ENCODE results near the gene KIF5A.

KIF5A gene

DNA sequence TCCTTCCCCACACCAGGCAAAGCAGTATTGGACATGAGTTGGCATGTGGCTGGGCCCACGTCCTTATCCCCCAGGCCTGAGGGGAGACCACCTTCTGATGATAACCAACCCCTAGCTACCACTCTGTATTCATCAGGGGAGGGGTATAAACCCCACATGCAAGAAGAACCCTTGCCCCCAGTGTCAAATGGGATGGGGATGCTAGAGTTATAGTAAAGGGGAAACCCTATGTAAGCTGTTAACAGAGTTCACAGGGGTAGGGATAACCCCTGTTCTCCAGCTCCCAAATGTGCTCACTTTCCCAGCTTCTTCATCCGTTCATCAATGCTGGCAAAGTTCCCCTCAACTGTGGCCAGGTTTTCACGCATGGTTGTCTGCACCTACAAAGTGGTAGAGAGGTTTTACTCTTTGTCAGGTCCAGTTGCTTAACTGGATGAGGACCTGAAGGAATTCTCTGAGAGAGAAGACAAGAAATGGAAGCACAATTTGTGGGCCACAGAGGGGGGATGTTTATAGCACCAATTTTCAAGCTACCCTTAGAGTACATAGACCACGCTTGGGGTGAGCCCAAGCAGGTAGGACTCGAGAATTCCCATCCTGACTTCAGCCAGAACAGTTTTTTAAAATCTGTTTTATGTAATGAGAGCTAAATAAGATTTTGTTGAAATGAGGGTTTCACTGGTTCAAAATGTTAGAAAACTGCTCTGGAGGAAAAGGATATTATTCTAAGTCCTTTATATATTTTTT lies 19.3 kb upstream of the KIF5A start:
- Histone ChIP-seq H3K9ac (ENCODE audit: insufficient read length, low read depth) (no peak overlapping the region), H3K4me1 (ENCODE audit: insufficient read depth, insufficient read length) (peaks cover 4% of the 10 kb centered on the region), H3K27me3 (ENCODE audit: insufficient read depth, insufficient read length) (no peaks in the 10 kb centered on the region), H3K36me3 (ENCODE audit: insufficient read depth, insufficient read length, low read length) (peaks cover 95% of the 10 kb centered on the region), H3K4me3 (ENCODE audit: insufficient read length, low read depth) (no peak overlapping the region), H3K9me3 (ENCODE audit: insufficient read depth, low read length) (no peaks in the 10 kb centered on the region)
- DNase-seq (ENCODE audit: low read depth, low spot score), result no peak
- TF ChIP-seq ZNF274 (IDR thresholded peaks at IDR 0.05; ENCODE audit: low read depth, low read length) (no peak), YY1 (IDR thresholded peaks at IDR 0.05; ENCODE audit: insufficient read depth, insufficient read length) (no peak), SUZ12 (IDR thresholded peaks at IDR 0.05; ENCODE audit: extremely low read depth, insufficient read depth, insufficient read length) (no peak)

DNA sequence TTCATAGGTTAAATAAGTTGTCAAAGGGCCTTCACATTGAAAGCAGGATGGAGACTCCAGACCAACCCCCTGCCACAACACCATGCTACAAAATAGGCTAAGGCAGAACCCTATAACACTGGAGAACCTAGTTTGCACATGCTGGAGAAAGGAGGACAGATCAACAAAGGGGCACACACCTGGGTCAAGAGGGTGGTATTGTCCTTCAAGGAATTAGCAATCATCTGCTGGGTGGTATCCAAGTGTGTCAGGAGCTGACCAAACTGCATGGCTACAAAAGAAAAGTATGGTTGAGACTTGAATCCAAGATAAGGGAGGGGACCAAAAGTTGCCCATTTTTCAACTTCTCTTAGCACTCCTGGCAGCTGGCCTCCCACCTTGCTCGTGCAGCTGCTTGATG lies 18.0 kb upstream of the KIF5A start:
- Histone ChIP-seq H3K9me3 (ENCODE audit: insufficient read depth, low read length) (no peaks in the 10 kb centered on the region), H3K4me3 (ENCODE audit: insufficient read length, low read depth) (no peak overlapping the region), H3K9ac (ENCODE audit: insufficient read length, low read depth) (no peak overlapping the region), H3K36me3 (ENCODE audit: insufficient read depth, insufficient read length, low read length) (peaks cover 93% of the 10 kb centered on the region), H3K27me3 (ENCODE audit: insufficient read depth, insufficient read length) (no peaks in the 10 kb centered on the region), H3K4me1 (ENCODE audit: insufficient read depth, insufficient read length) (no peaks in the 10 kb centered on the region)
- no peak for DNase-seq (ENCODE audit: low read depth, low spot score)
- no peak for TF ChIP-seq ZNF274 (IDR thresholded peaks at IDR 0.05; ENCODE audit: low read depth, low read length)
- no peak for TF ChIP-seq YY1 (IDR thresholded peaks at IDR 0.05; ENCODE audit: insufficient read depth, insufficient read length)
- no peak for TF ChIP-seq SUZ12 (IDR thresholded peaks at IDR 0.05; ENCODE audit: extremely low read depth, insufficient read depth, insufficient read length)

DNA sequence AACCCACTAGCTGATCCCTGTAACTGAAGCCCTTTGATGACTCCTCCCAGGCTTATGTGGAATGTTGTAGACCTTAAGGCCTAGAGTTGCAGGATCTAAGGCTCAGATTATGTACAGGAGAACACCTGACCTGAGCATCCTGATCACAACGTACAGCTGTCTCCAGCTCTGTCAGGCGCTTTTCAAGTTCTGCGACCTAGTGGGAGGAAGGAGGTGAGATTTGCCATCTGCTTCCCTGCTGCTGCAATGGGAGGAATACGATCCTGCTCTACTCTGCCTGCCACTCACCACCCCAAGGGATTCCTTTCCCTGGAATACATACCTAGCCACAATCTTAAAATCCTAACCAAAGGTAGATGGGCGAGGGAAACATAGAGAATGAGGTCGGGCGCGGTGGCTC lies 16.7 kb upstream of the KIF5A start:
- Histone ChIP-seq H3K4me3 (ENCODE audit: insufficient read length, low read depth) (no peak overlapping the region), H3K9me3 (ENCODE audit: insufficient read depth, low read length) (no peaks in the 10 kb centered on the region), H3K9ac (ENCODE audit: insufficient read length, low read depth) (no peak overlapping the region), H3K27me3 (ENCODE audit: insufficient read depth, insufficient read length) (no peaks in the 10 kb centered on the region), H3K36me3 (ENCODE audit: insufficient read depth, insufficient read length, low read length) (peaks cover 88% of the 10 kb centered on the region), H3K4me1 (ENCODE audit: insufficient read depth, insufficient read length) (no peaks in the 10 kb centered on the region)
- TF ChIP-seq SUZ12 (IDR thresholded peaks at IDR 0.05; ENCODE audit: extremely low read depth, insufficient read depth, insufficient read length), result no peak
- TF ChIP-seq ZNF274 (IDR thresholded peaks at IDR 0.05; ENCODE audit: low read depth, low read length), result no peak
- no peak for TF ChIP-seq YY1 (IDR thresholded peaks at IDR 0.05; ENCODE audit: insufficient read depth, insufficient read length)
- no peak for DNase-seq (ENCODE audit: low read depth, low spot score)

DNA sequence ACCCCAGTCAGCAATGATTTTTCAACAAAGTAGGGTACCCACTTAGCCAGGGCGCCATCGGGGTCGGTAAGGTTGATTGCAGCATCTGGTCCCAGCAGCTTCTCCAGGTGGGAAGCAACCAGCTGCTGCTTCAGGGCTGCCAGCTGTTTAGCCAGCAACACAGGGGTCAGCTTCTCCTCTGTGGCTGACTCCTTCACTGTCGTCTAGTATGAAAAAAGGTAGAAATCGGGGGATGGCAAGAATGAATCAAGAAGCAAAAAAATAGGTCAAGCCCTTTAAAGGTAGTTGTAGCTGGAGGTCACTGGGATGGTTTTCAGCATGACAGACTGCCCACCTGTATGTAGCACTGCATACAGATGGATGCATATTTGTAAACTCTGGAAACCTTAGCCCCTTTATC lies 15.6 kb upstream of the KIF5A start:
- Histone ChIP-seq H3K27me3 (ENCODE audit: insufficient read depth, insufficient read length) (no peaks in the 10 kb centered on the region), H3K9ac (ENCODE audit: insufficient read length, low read depth) (no peak overlapping the region), H3K9me3 (ENCODE audit: insufficient read depth, low read length) (no peaks in the 10 kb centered on the region), H3K4me3 (ENCODE audit: insufficient read length, low read depth) (no peak overlapping the region), H3K36me3 (ENCODE audit: insufficient read depth, insufficient read length, low read length) (peaks cover 88% of the 10 kb centered on the region), H3K4me1 (ENCODE audit: insufficient read depth, insufficient read length) (no peaks in the 10 kb centered on the region)
- no peak for DNase-seq (ENCODE audit: low read depth, low spot score)
- TF ChIP-seq YY1 (IDR thresholded peaks at IDR 0.05; ENCODE audit: insufficient read depth, insufficient read length), result no peak
- TF ChIP-seq ZNF274 (IDR thresholded peaks at IDR 0.05; ENCODE audit: low read depth, low read length), result no peak
- no peak for TF ChIP-seq SUZ12 (IDR thresholded peaks at IDR 0.05; ENCODE audit: extremely low read depth, insufficient read depth, insufficient read length)

DNA sequence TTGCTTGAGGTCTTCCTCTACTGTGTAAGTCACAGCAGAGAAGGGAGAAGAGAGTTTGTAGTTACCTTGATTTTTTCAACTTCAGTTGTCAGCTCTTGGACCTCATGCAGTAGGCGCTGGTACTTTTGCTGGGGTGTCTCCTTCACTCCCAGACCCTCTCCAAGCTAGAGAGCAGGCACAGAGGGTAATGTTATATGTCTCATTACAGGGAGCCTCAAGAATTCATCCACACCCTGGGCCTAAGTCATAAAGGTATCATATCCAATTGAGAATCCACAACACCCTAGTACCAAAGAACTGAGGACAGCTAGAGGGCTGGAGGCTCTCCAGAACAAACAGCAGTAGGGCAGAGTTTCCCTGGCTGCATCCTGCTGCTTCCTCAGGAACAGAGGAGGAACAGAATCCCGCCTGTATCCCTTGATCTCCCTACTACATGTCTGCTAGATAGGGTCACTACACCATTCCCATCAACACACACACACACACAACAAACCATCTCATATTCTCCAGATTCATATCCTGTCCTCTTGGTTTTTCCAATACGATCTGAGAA lies 14.8 kb upstream of the KIF5A start:
- Histone ChIP-seq H3K4me3 (ENCODE audit: insufficient read length, low read depth) (no peak overlapping the region), H3K9ac (ENCODE audit: insufficient read length, low read depth) (no peak overlapping the region), H3K27me3 (ENCODE audit: insufficient read depth, insufficient read length) (no peaks in the 10 kb centered on the region), H3K4me1 (ENCODE audit: insufficient read depth, insufficient read length) (no peaks in the 10 kb centered on the region), H3K36me3 (ENCODE audit: insufficient read depth, insufficient read length, low read length) (peaks cover 84% of the 10 kb centered on the region), H3K9me3 (ENCODE audit: insufficient read depth, low read length) (no peaks in the 10 kb centered on the region)
- no peak for TF ChIP-seq ZNF274 (IDR thresholded peaks at IDR 0.05; ENCODE audit: low read depth, low read length)
- DNase-seq (ENCODE audit: low read depth, low spot score), result no peak

DNA sequence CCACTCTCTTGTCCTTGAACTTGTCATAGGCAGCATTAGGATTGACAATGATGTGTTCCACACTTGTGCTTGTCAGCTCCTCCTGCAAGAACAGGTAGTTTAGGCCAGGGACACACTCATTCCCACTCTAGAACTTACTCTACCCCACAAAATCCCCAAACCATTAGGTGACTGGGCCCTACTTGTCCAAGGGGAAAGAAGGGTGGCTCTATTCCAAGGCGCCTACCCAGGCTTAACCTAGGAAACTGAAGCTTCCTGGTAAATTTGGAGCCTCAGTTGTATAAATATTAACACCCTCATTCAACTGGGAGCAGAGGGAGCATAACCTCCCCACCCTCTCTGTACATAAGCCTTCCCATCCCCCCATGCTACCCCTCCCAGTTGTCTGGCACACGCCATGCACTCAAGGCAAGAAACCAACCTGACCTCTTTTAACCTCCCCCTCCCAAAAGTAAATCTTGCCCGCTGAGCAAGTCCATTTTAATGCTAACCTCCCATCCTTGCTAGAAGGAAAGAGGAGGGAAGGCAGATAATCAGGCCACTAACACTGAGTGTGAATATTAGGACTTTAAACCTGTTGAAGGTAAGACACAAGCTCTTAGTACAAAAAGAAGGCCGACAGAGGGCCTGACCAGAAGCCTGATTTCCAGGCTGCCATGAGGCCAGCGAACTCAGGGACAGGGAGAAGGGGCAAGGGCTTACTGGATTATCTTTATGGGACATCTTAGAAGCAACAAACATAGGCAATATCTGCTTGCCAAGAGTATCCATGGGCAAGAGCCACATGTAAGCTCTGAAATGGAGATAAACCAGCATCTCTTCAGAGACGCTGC lies 13.9 kb upstream of the KIF5A start:
- no peaks in the 10 kb centered on the region for H3K9me3 ChIP-seq (ENCODE audit: insufficient read depth, low read length)
- peaks cover 81% of the 10 kb centered on the region for H3K36me3 ChIP-seq (ENCODE audit: insufficient read depth, insufficient read length, low read length)
- no peak overlapping the region for H3K4me3 ChIP-seq (ENCODE audit: insufficient read length, low read depth)
- no peak for DNase-seq (ENCODE audit: low read depth, low spot score)
- no peaks in the 10 kb centered on the region for H3K4me1 ChIP-seq (ENCODE audit: insufficient read depth, insufficient read length)
- no peaks in the 10 kb centered on the region for H3K27me3 ChIP-seq (ENCODE audit: insufficient read depth, insufficient read length)
- no peak overlapping the region for H3K9ac ChIP-seq (ENCODE audit: insufficient read length, low read depth)
- TF ChIP-seq SUZ12 (IDR thresholded peaks at IDR 0.05; ENCODE audit: extremely low read depth, insufficient read depth, insufficient read length) (no peak), ZNF274 (IDR thresholded peaks at IDR 0.05; ENCODE audit: low read depth, low read length) (no peak), YY1 (IDR thresholded peaks at IDR 0.05; ENCODE audit: insufficient read depth, insufficient read length) (no peak)

DNA sequence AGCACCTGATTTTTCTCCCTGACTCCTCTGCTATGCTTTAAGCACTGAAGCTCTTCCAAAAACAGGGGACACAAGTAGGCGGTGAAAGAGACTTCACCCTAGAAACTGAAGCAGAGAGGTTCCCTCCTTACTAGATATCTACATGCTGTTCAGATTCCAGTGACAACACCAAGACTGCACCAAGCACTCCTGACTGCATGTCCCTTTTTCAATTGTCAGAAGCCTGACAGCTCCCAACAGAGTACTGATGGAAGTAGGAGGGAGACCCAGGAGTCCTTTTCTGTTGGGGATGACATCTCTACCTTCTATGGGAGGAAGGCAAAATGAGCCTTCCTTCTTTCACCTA lies 13.3 kb upstream of the KIF5A start:
- DNase-seq (ENCODE audit: low read depth, low spot score), result no peak
- Histone ChIP-seq H3K4me3 (ENCODE audit: insufficient read length, low read depth) (no peak overlapping the region), H3K27me3 (ENCODE audit: insufficient read depth, insufficient read length) (no peaks in the 10 kb centered on the region), H3K4me1 (ENCODE audit: insufficient read depth, insufficient read length) (no peaks in the 10 kb centered on the region), H3K36me3 (ENCODE audit: insufficient read depth, insufficient read length, low read length) (peaks cover 81% of the 10 kb centered on the region), H3K9me3 (ENCODE audit: insufficient read depth, low read length) (no peaks in the 10 kb centered on the region), H3K9ac (ENCODE audit: insufficient read length, low read depth) (no peak overlapping the region)
- TF ChIP-seq SUZ12 (IDR thresholded peaks at IDR 0.05; ENCODE audit: extremely low read depth, insufficient read depth, insufficient read length), result no peak
- no peak for TF ChIP-seq YY1 (IDR thresholded peaks at IDR 0.05; ENCODE audit: insufficient read depth, insufficient read length)
- no peak for TF ChIP-seq ZNF274 (IDR thresholded peaks at IDR 0.05; ENCODE audit: low read depth, low read length)

Measured in NT2/D1 (cell line).